SW480 (cell line): Measurements from ENCODE around the gene PCDHGA11.
"Not testable (repeated sequence)": the region's sequence is repeated elsewhere in the genome, so short reads cannot be mapped to it uniquely, and the experiment has no call there.

Source experiments
- DNase-seq: peaks from one replicate; pipeline ENCODE4 v3.0.0-alpha.2; 2016; ENCODE audit warnings: low spot score

Gene PCDHGA11

DNA sequence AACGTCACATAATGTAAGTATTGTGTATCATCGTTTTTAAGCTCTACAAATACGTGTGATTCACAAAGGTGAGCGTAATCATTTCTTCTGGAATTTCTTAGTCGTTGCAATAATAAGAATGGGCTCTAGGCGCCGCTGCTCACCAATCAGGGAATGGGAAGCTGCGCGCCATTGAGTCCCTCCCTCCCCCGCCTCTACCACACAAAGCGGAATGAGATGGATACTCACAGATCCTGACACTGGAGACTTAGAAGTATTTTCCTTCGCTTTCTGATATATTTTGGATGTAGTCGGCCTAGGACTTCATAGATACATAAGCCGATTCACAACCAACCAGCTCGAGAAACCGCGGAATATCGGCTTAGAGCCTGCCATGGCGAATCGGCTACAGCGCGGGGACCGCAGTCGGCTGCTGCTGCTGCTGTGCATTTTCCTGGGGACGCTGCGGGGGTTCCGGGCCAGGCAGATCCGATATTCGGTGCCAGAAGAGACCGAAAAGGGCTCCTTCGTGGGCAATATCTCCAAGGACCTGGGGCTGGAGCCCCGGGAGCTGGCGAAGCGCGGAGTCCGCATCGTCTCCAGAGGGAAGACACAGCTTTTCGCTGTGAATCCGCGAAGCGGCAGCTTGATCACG is at the start of gene PCDHGA11:
TSS of gene PCDHGA11 (plus strand) at position 197 of the 634 bp plus-strand sequence. CDS start at position 374, 177 bp downstream.
- DNase-seq = no peak

DNA sequence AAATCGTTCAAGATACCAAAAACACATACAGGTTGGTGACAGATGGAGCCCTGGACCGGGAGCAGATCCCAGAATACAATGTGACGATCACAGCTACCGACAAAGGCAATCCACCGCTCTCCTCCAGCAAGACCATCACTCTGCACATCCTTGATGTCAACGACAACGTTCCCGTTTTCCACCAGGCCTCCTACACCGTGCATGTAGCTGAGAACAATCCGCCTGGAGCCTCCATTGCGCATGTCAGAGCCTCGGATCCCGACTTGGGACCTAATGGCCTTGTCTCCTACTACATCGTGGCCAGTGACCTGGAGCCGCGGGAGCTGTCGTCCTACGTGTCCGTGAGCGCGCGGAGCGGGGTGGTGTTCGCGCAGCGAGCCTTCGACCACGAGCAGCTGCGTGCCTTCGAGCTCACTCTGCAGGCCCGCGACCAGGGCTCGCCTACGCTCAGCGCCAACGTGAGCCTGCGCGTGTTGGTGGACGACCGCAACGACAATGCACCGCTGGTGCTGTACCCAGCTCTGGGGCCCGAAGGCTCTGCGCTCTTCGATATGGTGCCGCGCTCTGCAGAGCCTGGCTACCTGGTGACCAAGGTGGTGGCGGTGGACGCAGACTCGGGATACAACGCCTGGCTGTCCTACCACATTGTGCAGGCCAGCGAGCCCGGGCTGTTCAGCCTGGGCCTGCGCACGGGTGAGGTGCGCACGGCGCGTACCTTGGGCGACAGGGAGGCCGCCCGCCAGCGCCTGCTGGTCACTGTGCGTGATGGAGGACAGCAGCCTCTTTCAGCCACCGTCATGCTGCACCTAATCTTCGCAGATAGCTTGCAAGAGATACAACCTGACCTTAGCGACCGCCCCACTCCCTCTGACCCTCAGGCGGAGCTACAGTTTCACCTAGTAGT is 49.0 kb upstream of the PCDHGA11 start:
- no peak for DNase-seq

DNA sequence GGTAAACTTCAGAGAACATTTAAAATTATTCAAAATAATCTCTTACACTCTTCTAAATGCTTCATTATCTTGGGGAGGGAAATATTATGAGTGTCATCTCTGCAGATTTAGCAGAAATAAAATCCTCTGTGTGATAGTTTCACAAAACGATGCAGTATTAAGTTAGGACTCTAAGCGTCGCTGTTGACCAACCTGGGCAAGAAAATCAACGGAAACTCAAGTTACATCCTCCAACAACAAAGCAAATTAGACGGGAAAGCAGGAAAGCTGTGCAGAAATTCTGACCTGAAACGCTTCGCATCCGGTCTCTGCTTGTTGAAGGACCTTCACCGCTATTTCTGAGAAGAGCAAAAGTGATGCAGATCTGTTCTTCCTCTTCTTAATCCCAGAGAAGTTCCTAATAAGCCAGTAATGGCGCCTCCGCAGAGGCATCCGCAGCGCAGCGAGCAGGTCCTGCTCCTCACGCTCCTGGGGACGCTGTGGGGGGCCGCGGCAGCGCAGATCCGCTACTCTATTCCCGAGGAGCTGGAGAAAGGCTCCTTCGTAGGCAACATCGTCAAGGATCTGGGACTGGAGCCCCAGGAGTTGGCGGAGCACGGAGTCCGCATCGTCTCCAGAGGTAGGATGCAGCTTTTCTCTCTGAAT is 47.1 kb upstream of the PCDHGA11 start, which contains the start of gene PCDHGA6:
TSS of gene PCDHGA6 (plus strand) at position 219 of the 645 bp plus-strand sequence. CDS start at position 412, 193 bp downstream.
- peak; percentile 30 for DNase-seq

DNA sequence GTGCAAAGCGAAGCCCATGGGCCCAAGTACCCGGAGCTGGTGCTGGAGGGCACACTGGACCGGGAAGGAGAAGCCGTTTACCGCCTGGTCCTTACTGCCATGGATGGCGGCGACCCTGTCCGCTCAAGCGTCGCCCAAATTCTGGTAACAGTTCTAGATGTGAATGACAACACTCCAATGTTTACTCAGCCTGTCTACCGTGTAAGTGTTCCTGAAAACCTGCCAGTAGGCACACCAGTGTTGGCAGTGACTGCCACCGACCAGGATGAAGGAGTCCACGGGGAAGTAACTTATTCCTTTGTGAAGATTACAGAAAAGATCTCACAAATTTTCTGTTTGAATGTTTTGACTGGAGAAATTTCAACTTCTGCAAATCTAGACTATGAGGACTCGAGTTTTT is 46.2 kb upstream of the PCDHGA11 start:
- no peak for DNase-seq

DNA sequence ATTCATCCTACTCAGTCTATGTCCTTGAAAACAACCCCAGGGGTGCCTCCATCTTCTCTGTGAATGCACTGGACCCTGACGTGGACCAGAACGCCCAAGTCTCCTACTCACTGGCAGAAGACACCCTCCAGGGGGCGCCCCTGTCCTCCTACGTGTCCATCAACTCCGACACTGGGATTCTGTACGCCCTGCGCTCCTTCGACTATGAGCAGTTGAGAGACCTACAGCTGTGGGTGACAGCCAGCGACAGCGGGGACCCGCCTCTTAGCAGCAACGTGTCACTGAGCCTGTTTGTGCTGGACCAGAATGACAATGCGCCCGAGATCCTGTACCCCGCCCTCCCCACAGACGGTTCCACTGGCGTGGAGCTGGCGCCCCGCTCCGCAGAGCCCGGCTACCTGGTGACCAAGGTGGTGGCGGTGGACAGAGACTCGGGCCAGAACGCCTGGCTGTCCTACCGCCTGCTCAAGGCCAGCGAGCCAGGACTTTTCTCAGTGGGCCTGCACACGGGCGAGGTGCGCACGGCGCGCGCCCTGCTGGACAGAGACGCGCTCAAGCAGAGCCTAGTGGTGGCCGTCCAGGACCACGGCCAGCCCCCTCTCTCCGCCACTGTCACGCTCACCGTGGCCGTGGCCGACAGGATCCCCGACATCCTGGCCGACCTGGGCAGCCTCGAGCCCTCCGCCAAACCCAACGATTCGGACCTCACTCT is 45.3 kb upstream of the PCDHGA11 start:
- not testable (repeated sequence) for DNase-seq

DNA sequence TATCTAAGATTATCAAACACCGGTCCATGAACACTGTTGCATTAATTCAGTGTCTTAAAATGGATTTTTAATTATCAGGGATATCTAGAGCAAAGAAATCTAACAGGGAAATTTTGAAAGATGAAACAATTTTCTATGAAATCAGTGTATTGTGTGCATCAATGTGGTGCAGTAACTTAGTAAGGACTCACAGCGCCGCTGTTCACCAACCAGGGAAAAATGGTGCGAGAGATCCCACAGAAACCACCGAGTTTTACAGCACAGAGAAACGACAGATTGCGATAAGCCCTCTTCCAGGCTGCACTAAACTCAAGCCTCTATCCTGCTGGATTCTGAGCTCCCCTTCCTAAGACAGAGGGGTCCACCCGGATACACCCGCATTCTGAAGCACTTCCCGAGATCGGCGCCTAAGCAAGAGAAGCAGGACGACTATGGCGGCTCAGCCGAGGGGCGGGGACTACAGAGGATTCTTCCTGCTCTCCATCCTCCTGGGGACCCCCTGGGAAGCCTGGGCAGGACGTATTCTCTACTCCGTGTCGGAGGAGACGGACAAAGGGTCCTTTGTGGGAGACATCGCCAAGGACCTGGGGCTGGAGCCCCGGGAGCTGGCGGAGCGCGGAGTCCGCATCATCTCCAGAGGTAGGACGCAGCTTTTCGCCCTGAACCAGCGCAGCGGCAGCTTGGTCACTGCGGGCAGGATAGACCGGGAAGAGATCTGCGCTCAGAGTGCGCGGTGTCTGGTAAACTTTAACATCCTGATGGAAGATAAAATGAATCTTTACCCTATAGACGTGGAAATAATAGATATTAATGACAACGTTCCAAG is 38.2 kb upstream of the PCDHGA11 start, which contains the start of gene PCDHGA7:
TSS of gene PCDHGA7 (plus strand) at position 274 of the 826 bp plus-strand sequence. CDS start at position 432, 158 bp downstream.
- DNase-seq = no peak

DNA sequence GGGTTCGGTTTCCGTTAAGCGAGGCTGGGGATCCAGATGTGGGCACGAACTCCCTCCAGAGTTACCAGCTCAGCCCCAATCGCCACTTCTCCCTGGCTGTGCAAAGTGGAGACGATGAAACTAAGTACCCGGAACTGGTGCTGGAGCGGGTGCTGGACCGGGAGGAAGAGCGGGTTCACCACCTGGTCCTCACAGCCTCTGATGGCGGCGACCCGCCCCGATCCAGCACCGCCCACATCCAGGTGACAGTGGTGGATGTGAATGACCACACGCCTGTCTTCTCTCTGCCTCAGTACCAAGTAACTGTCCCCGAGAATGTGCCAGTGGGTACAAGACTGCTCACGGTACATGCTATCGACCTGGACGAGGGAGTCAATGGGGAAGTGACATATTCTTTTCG is 37.5 kb upstream of the PCDHGA11 start:
- DNase-seq = no peak

DNA sequence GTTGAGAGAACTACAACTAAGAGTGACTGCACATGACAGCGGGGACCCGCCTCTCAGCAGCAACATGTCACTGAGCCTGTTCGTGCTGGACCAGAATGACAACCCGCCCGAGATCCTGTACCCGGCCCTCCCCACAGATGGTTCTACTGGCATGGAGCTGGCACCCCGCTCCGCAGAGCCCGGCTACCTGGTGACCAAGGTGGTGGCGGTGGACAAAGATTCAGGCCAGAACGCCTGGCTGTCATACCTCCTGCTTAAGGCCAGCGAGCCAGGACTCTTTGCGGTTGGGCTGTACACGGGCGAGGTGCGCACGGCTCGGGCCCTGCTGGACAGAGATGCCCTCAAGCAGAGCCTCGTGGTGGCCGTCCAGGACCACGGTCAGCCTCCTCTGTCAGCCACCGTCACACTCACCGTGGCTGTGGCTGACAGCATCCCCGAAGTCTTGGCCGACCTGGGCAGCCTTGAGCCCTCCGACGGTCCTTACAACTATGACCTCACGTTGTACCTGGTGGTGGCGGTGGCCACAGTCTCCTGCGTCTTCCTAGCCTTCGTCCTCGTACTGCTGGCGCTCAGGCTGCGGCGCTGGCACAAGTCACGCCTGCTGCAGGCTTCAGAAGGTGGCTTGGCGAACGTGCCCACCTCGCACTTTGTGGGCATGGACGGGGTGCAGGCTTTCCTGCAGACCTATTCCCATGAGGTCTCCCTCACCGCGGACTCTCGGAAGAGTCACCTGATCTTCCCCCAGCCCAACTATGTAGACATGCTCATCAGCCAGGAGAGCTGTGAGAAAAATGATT is 36.2 kb upstream of the PCDHGA11 start:
- DNase-seq = no peak

DNA sequence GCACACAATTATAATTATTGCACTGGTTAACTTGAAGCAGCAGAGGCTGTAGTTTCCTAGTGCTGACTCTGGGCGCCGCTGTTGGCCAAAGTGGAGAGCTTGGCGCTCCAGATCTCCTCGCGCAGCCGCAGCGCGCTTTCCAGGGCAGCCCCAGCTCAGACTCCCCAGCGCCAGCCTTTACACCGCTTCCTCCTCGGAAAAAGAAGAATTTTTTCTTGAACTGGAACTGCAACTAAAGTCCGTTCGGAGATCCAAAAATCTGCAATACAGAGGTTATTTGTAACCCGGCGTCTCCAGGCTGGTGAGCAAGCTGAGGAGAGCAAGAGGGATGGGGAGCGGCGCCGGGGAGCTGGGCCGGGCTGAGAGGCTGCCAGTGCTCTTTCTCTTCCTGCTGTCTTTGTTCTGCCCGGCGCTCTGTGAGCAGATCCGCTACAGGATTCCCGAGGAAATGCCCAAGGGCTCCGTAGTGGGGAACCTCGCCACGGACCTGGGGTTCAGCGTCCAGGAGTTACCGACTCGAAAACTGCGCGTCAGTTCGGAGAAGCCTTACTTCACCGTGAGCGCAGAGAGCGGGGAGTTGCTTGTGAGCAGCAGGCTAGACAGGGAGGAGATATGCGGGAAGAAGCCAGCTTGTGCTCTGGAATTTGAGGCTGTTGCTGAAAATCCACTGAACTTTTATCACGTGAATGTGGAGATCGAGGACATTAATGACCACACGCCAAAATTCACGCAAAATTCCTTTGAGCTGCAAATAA is 33.1 kb upstream of the PCDHGA11 start, which contains the start of gene PCDHGB4:
TSS of gene PCDHGB4 (plus strand) at position 142 of the 755 bp plus-strand sequence. CDS start at position 329, 187 bp downstream.
- not testable (repeated sequence) for DNase-seq

DNA sequence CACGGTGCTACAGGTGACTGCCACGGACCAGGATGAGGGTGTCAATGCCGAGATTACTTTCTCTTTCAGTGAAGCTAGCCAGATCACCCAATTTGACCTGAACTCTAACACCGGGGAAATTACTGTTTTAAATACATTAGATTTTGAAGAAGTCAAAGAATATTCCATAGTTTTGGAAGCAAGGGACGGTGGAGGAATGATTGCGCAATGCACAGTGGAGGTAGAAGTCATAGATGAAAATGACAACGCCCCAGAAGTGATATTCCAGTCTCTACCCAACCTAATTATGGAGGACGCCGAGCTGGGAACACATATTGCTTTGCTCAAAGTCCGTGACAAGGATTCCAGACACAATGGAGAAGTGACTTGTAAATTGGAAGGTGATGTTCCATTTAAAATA is 32.2 kb upstream of the PCDHGA11 start:
- DNase-seq = no peak

DNA sequence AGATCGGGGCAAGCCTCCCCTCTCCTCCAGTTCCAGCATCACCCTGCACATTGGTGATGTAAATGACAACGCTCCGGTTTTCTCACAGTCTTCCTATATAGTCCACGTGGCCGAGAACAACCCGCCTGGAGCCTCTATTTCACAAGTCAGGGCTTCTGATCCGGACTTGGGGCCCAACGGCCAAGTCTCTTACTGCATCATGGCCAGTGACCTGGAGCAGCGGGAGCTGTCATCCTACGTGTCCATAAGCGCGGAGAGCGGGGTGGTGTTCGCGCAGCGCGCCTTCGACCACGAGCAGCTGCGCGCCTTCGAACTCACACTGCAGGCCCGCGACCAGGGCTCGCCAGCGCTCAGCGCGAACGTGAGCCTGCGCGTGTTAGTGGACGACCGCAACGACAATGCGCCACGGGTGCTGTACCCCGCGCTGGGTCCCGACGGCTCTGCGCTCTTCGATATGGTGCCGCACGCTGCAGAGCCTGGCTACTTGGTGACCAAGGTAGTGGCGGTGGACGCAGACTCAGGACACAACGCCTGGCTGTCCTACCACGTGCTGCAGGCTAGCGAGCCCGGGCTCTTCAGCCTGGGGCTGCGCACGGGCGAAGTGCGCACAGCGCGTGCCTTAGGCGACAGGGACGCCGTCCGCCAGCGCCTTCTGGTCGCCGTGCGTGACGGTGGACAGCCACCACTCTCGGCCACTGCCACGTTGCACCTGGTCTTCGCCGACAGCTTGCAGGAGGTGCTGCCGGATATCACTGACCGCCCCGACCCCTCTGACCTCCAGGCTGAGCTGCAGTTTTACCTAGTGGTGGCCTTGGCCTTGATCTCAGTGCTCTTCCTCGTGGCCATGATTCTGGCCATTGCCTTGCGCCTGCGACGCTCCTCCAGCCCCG is 31.5 kb upstream of the PCDHGA11 start:
- DNase-seq = no peak

DNA sequence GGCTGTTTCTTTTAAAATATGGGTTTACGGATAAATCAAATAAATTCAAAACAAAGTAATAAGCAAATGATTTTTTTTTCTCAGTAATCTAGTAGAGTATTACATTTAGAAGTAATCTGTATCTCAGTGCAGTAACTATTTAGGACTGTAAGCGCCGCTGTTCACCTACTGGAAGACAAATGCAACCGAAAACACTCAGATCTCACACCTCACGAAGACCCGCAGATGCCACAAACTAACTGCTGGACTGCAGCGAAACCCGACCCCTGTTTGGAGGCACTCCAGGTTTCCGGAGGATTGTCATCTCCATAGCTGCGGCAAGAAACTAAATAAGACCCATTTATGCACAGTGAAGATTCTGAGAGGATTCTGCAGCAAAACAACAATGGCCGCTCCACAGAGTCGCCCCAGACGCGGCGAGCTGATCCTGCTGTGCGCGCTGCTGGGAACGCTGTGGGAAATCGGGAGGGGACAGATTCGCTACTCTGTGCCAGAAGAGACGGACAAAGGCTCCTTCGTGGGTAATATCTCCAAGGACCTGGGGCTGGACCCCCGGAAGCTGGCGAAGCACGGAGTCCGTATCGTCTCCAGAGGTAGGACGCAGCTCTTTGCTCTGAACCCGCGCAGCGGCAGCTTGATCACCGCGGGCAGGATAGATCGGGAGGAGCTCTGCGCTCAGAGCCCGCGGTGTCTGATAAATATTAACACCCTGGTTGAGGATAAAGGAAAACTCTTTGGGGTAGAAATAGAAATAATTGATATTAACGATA is 28.2 kb upstream of the PCDHGA11 start, which contains the start of gene PCDHGA8:
TSS of gene PCDHGA8 (plus strand) at position 205 of the 770 bp plus-strand sequence. CDS start at position 386, 181 bp downstream.
- DNase-seq = no peak

DNA sequence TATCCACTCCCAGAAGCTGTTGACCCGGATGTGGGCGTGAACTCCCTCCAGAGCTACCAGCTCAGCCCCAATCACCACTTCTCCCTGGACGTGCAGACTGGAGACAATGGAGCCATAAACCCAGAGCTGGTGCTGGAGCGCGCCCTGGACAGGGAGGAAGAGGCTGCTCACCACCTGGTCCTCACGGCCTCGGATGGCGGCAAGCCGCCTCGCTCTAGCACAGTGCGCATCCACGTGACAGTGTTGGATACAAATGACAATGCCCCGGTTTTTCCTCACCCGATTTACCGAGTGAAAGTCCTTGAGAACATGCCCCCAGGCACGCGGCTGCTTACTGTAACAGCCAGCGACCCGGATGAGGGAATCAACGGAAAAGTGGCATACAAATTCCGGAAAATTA is 27.6 kb upstream of the PCDHGA11 start:
- no peak for DNase-seq

DNA sequence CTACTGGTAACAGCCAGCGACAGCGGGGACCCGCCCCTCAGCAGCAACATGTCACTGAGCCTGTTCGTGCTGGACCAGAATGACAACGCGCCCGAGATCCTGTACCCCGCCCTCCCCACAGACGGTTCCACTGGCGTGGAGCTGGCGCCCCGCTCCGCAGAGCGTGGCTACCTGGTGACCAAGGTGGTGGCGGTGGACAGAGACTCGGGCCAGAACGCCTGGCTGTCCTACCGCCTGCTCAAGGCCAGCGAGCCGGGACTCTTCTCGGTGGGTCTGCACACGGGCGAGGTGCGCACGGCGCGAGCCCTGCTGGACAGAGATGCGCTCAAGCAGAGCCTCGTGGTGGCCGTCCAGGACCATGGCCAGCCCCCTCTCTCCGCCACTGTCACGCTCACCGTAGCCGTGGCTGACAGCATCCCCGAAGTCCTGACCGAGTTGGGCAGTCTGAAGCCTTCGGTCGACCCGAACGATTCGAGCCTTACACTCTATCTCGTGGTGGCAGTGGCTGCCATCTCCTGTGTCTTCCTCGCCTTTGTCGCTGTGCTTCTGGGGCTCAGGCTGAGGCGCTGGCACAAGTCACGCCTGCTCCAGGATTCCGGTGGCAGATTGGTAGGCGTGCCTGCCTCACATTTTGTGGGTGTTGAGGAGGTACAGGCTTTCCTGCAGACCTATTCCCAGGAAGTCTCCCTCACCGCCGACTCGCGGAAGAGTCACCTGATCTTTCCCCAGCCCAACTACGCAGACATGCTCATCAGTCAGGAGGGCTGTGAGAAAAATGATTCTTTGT is 26.3 kb upstream of the PCDHGA11 start:
- DNase-seq = not testable (repeated sequence)

DNA sequence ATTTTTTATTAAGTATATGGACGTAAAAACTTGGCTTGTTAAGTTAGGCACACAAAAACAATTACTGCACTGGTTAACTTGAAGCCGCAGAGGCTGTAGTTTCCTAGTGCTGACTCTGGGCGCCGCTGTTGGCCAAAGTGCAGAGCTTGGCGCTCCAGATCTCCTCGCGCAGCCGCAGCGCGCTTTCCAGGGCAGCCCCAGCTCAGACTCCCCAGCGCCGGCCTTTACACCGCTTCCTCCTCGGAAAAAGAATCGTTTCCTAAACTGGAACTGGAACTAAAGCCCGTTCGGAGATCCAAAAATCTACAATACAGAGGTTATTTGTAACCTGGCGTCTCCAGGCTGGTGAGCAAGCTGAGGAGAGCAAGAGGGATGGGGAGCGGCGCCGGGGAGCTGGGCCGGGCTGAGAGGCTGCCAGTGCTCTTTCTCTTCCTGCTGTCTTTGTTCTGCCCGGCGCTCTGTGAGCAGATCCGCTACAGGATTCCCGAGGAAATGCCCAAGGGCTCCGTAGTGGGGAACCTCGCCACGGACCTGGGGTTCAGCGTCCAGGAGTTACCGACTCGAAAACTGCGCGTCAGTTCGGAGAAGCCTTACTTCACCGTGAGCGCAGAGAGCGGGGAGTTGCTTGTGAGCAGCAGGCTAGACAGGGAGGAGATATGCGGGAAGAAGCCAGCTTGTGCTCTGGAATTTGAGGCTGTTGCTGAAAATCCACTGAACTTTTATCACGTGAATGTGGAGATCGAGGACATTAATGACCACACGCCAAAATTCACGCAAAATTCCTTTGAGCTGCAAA is 22.9 kb upstream of the PCDHGA11 start, which contains the start of gene PCDHGB5:
TSS of gene PCDHGB5 (plus strand) at position 192 of the 796 bp plus-strand sequence. CDS start at position 373, 181 bp downstream.
- DNase-seq = not testable (repeated sequence)
